GM12891 (cell line): Measurements from ENCODE around the gene S100Z.
"Not testable (repeated sequence)": the region's sequence is repeated elsewhere in the genome, so short reads cannot be mapped to it uniquely, and the experiment has no call there.

ENCODE experiments used
- DNase-seq: peaks from one replicate; pipeline ENCODE4 v3.0.0; 2011; ENCODE audit warnings: low spot score; ENCODE audit not compliant: insufficient read length
- FAIRE-seq: peaks from 2 replicates; lab custom pipeline; 2011; peaks lifted over from hg19 to GRCh38; lab: Jason Lieb, UNC
- PAX5 ChIP-seq: IDR thresholded peaks from 2 replicates; pipeline ENCODE4 v1.6.1; 2011; ENCODE audit warnings: low read length, moderate library complexity, mild to moderate bottlenecking; ENCODE audit not compliant: insufficient read depth, severe bottlenecking
- POLR2A ChIP-seq: IDR thresholded peaks from 2 replicates; pipeline ENCODE4 v1.6.1; 2011; ENCODE audit warnings: low read depth, low read length, control low read depth
- POLR2AphosphoS5 ChIP-seq: IDR thresholded peaks from 2 replicates; pipeline ENCODE4 v1.6.1; 2011; ENCODE audit warnings: low read depth, low read length, control low read depth
- POU2F2 ChIP-seq: IDR thresholded peaks from 2 replicates; pipeline ENCODE4 v1.6.1; 2011; ENCODE audit warnings: low read depth, mild to moderate bottlenecking, control low read depth, low read length, moderate library complexity
- SPI1 ChIP-seq: IDR thresholded peaks from 2 replicates; pipeline ENCODE4 v1.6.1; 2011; ENCODE audit warnings: low read depth, low read length, control low read depth
- TAF1 ChIP-seq: IDR thresholded peaks from 2 replicates; pipeline ENCODE4 v1.6.1; 2011; ENCODE audit warnings: low read depth, low read length, control low read depth

S100Z gene

DNA sequence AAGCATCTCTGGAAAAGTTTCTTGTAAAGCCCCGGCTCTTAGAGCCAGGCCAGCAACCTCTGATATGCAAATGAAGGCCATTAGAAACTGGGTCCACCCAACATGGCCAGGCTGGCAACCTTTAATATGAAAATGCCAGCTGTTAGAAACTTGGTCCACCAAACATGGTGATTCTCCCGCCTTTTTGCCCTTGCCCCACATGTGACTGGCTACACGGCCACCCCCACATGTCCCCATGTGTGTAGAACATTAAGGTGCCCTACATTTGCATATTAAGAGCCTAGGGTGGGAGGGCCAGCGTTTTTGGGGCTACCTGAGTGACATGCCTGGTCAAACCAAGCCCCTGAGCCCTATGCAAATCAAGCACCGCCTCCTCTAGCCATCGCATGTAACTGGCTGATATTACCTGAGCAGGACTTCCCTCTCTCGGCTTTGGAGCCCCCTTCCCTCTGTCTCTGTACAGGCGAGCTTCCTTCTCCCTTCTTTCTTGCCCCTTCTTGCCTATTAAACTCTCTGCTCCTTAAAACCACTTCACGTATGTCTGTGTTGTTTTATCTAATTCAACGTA is 39.0 kb downstream of the S100Z start:
- DNase-seq (no peak), FAIRE-seq (no peak)
- TF ChIP-seq TAF1: no peak
- no peak for TF ChIP-seq POLR2A
- TF ChIP-seq PAX5: no peak
- no peak for TF ChIP-seq SPI1
- TF ChIP-seq POU2F2: no peak
- TF ChIP-seq POLR2AphosphoS5: no peak

DNA sequence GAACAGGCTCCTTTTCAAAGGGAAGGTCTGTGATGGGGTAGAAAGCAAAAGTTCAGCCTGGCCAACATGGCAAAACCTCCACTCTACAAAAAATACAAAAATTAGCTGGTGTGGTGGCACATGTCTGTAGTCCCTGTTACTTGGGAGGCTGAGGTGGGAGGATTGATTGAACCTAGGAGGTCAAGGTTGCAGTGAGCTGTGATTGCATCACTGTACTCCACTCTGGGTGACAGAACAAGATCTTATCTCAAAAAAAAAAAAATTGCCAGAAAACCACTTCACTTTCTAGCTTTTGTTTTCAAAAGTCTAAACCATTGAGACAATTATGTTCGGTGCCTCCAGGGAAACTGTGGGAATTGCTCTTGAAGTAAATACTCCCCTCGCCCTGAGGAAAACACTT is 43.5 kb downstream of the S100Z start:
- no peak for DNase-seq
- no peak for FAIRE-seq
- TF ChIP-seq SPI1: no peak
- no peak for TF ChIP-seq POLR2AphosphoS5
- TF ChIP-seq PAX5: no peak
- TF ChIP-seq TAF1: no peak
- no peak for TF ChIP-seq POLR2A
- no peak for TF ChIP-seq POU2F2

DNA sequence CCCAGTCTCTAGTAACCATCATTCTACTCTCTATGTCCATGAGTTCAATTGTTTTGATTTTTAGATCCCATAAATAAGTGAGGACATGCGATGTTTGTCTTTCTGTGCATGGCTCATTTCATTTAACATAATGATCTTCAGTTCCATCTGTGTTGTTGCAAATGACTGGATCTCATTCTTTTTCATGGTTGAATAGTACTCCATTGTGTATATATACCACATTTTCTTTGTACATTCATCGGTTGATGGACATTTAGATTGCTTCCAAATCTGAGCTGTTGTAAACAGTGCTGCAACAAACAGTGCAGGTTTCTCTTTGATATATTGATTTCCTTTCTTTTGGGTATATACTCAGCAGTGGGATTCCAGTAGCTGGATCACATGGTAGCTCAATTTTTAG is 46.4 kb downstream of the S100Z start:
- TF ChIP-seq POLR2AphosphoS5 (no peak), POLR2A (no peak), PAX5 (no peak)
- no peak for FAIRE-seq
- no peak for DNase-seq

GRCh38 chr5:76901522-76901921 is 51.7 kb downstream of the S100Z start:
- FAIRE-seq (no peak), DNase-seq (no peak)
- TF ChIP-seq PAX5: no peak
- TF ChIP-seq SPI1: no peak
- no peak for TF ChIP-seq TAF1
- TF ChIP-seq POU2F2: no peak
- no peak for TF ChIP-seq POLR2AphosphoS5
- no peak for TF ChIP-seq POLR2A

GRCh38 chr5:76908166-76908565 is 58.4 kb downstream of the S100Z start:
- TF ChIP-seq POLR2AphosphoS5 (no peak), SPI1 (no peak), TAF1 (no peak)
- DNase-seq (no peak), FAIRE-seq (no peak)

DNA sequence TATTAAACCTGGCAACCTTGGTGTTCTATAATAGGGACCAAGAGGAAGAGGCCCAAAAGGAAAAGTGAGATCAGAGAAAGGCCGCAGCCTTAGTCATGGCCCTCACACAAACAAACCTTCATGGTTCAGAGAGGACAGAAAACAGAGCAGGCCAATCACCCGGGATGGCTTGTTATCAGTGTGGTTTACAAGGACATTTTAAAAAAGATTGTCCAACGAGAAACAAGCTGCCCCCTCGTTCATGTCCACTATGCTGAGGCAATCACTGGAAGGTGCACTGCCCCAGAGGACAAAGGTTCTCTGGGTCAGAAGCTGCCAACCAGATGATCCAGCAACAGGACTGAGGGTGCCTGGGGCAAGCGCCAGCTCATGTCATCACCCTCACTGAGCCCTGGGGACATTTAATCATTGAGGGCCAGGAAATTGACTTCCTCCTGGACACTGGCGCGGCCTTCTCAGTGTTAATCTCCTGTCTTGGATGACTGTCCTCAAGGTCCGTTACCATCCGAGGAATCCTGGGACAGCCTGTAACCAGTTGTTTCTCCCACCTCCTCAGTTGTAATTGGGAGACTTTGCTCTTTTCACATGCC is 60.6 kb downstream of the S100Z start:
- DNase-seq, FAIRE-seq: not testable (repeated sequence)

DNA sequence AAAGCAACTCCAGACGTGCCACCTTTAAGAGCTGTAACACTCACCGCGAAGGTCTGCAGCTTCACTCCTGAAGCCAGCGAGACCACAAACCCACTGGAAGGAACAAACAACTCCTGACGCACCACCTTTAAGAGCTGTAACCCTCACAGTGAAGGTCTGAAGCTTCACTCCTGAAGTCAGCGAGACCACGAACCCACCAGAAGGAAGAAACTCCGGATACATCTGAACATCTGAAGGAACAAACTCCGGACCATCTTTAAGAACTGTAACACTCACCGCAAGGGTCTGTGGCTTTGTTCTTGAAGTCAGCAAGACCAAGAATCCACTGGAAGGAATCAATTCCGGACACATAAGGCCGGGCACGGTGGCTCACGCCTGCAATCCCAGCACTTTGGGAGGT is 64.9 kb downstream of the S100Z start:
- not testable (repeated sequence) for FAIRE-seq, DNase-seq

GRCh38 chr5:76918539-76918938 is 68.7 kb downstream of the S100Z start:
- no peak for TF ChIP-seq SPI1
- no peak for TF ChIP-seq POU2F2
- no peak for TF ChIP-seq TAF1
- no peak for TF ChIP-seq PAX5
- no peak for TF ChIP-seq POLR2AphosphoS5
- TF ChIP-seq POLR2A: no peak

GRCh38 chr5:76920491-76920890 is 70.7 kb downstream of the S100Z start:
- TF ChIP-seq PAX5 (no peak), TAF1 (no peak), POLR2AphosphoS5 (no peak), POLR2A (no peak), POU2F2 (no peak), SPI1 (no peak)
- DNase-seq (no peak), FAIRE-seq (no peak)

More at GRCh38 chr5:76918539-76918938, 68.7 kb downstream of the S100Z start:
- FAIRE-seq (no peak), DNase-seq (no peak)

DNA sequence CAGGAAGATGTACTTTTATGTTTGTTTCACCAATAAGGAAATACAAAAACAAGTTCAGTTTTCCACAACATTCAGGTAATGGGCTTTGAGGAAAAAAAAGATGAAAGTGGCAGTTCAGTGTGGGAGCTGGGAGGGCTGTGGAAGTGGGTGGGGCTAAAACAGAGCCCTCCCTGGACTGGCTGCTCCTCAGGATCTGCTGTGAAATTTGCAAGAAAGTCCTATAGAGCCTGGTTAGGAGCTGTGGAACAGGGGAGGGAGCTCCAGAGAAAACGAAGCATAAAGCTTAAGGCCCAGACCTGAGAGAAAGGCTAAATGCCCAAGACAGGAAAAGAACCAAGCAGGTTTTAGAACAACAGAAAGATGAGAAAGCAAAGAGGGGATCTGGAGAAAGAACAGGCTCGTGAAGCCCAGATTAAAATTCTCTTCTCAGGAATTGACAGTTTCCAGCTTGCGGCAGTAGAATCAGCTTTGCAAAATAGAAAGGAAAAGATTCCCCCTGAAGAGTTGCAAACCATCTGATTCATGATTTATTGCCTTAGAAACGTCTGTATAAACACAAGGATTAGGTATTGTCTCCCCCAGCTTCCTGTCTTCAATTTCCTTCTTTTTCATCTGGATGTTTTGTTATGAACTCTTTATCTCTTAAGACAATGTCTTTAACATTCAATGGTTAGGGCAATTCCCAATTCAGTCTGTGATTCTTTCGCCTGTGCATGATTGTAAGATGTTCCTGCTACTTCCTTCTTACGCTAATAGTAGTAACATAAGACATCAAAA is 76.7 kb downstream of the S100Z start:
- no peak for FAIRE-seq
- DNase-seq: no peak
- no peak for TF ChIP-seq POLR2AphosphoS5
- no peak for TF ChIP-seq PAX5
- no peak for TF ChIP-seq SPI1
- TF ChIP-seq POU2F2: no peak
- TF ChIP-seq TAF1: no peak
- no peak for TF ChIP-seq POLR2A

GRCh38 chr5:76927961-76928360 is 78.1 kb downstream of the S100Z start:
- FAIRE-seq (no peak), DNase-seq (no peak)
- TF ChIP-seq TAF1 (no peak), POLR2AphosphoS5 (no peak), PAX5 (no peak), POLR2A (no peak), POU2F2 (no peak), SPI1 (no peak)
